K562 (cell line): ENCODE data around the gene POLR1C. TPM values are rescaled to one million over a fixed set of nuclear protein-coding genes. Genes with fewer than 3 reads are reported as not detected.

Experiments
- ATAC-seq: fragments of 200-7000 bp; cut with Tn5 transposase; 3 replicates; pipeline ENCODE4 v1.9.1; 2020; ENCODE audit warnings: moderate library complexity
- BruUV-seq: library from RNA; stranded (reverse); fragments of 400-500 nt; replicated peaks from 2 replicates; lab custom pipeline; 2021; lab: Mats Ljungman, UMichigan
- CTCF ChIA-PET: fragments of 300-600 bp; formaldehyde crosslinking; extraction: SDS; loops from one replicate; lab custom pipeline; 2021; ENCODE audit warnings: low intra/inter-chr PET ratio; lab: Yijun Ruan, JAX
- POLR2A ChIA-PET: fragments of 300-600, 350-650 bp; sonication (Branson Sonifier 250); formaldehyde crosslinking; extraction: SDS; loops from one replicate; lab custom pipeline; 2021; ENCODE audit warnings: antibody characterized with exemption, inconsistent platforms; lab: Yijun Ruan, JAX
- DNase-seq, 4 experiments: peaks; one replicate each; pipeline versions ENCODE4 v3.0.0 to v3.0.0-alpha.2; 2011 to 2018; ENCODE audit warnings: low spot score in 3 of 4, mixed read lengths in 3 of 4; ENCODE audit errors: extremely low read depth in 1 of 4
- FAIRE-seq: peaks from 2 replicates; lab custom pipeline; 2011; peaks lifted over from hg19 to GRCh38; lab: Jason Lieb, UNC
- H2AFZ ChIP-seq: 2 replicates; pipeline ENCODE4 v1.6.0; 2011; ENCODE audit warnings: low read depth, low read length, control low read depth, inconsistent platforms
- H3K27ac ChIP-seq: fragments of 200-600 bp; 3 replicates; pipeline ENCODE4 v1.8.0; 2011; ENCODE audit warnings: low read depth, mild to moderate bottlenecking, control low read depth, inconsistent platforms, low read length, moderate library complexity, mixed read lengths; ENCODE audit errors: extremely low read depth
- H3K27me3 ChIP-seq, 2 experiments: fragments of 300-600 bp in 1 of 2; 2 replicates in 1 of 2; 3 replicates in 1 of 2; pipeline versions ENCODE4 v1.6.0 to v1.8.0; 2011; ENCODE audit warnings: inconsistent platforms in 2 of 2, low read length in 2 of 2, mild to moderate bottlenecking in 1 of 2, mixed read lengths in 1 of 2, moderate library complexity in 1 of 2; ENCODE audit not compliant: control insufficient read depth in 2 of 2, insufficient read depth in 2 of 2
- H3K36me3 ChIP-seq: fragments of 300-600 bp; 3 replicates; pipeline ENCODE4 v1.8.0; 2011; ENCODE audit warnings: mild to moderate bottlenecking, low read length, inconsistent platforms; ENCODE audit not compliant: control insufficient read depth, insufficient read depth
- H3K4me1 ChIP-seq, 2 experiments: fragments of 200-600 bp in 1 of 2; replicated peaks in 1 of 2; 2 replicates in 1 of 2; 3 replicates in 1 of 2; pipeline versions ENCODE4 v1.5.1 to v1.8.0; 2011; ENCODE audit warnings: inconsistent platforms in 2 of 2, low read length in 2 of 2, mild to moderate bottlenecking in 1 of 2, mixed read lengths in 1 of 2, moderate library complexity in 1 of 2; ENCODE audit not compliant: control insufficient read depth in 2 of 2, insufficient read depth in 2 of 2
- H3K4me2 ChIP-seq: 2 replicates; pipeline ENCODE4 v1.6.1; 2011; ENCODE audit warnings: low read length, control low read depth, inconsistent platforms, mixed read lengths; ENCODE audit not compliant: insufficient read depth
- H3K4me3 ChIP-seq: fragments of 200-600 bp; sonication (generic), shearing (Covaris generic); 2 replicates; pipeline ENCODE4 v1.5.1; 2016; ENCODE audit warnings: control low read depth, inconsistent platforms
- H3K79me2 ChIP-seq: fragments of 200-600 bp; 3 replicates; pipeline ENCODE4 v1.8.0; 2011; ENCODE audit warnings: low read length, inconsistent platforms; ENCODE audit not compliant: control insufficient read depth, insufficient read depth
- H3K9ac ChIP-seq, 2 experiments: 2 replicates each; pipeline versions ENCODE4 v1.6.0 to v1.6.1; 2011; ENCODE audit warnings: low read depth in 2 of 2, low read length in 2 of 2, control low read depth in 1 of 2, inconsistent platforms in 1 of 2, mild to moderate bottlenecking in 1 of 2, mixed read lengths in 1 of 2; ENCODE audit not compliant: insufficient read depth in 1 of 2
- H3K9me1 ChIP-seq: one replicate; pipeline ENCODE4 v1.6.0; 2011; ENCODE audit warnings: inconsistent platforms, mild to moderate bottlenecking, low read length, moderate library complexity; ENCODE audit not compliant: control insufficient read depth, insufficient read depth
- H3K9me3 ChIP-seq: replicated peaks from 2 replicates; pipeline ENCODE4 v1.5.1; 2011; ENCODE audit warnings: low read depth, low read length, inconsistent platforms; ENCODE audit not compliant: control insufficient read depth, insufficient read depth
- H4K20me1 ChIP-seq: replicated peaks from 2 replicates; pipeline ENCODE4 v1.6.1; 2011; ENCODE audit warnings: low read length, inconsistent platforms, mixed read lengths; ENCODE audit not compliant: control insufficient read depth, insufficient read depth
- FOXJ2 ChIP-seq: fragments of 200-800 bp; sonication (Bioruptor generic); IDR thresholded peaks from 2 replicates; pipeline ENCODE4 v1.6.1; 2016; ENCODE audit warnings: missing genetic modification characterization, missing compliant biosample characterization
- HDAC1 ChIP-seq, 2 experiments: fragments of 450-650 bp; IDR thresholded peaks; 2 replicates each; pipeline ENCODE4 v1.6.1; 2016 to 2017; ENCODE audit warnings: inconsistent platforms in 1 of 2, mild to moderate bottlenecking in 1 of 2, moderate library complexity in 1 of 2
- MCM3 ChIP-seq: fragments of 450-650 bp; IDR thresholded peaks from 2 replicates; pipeline ENCODE4 v1.6.1; 2016
- POLR2A ChIP-seq: fragments of 450-650 bp; conservative IDR thresholded peaks from 2 replicates; pipeline ENCODE4 v1.6.1; 2016
- WGBS: fragments of 100-300 bp; shearing (Covaris generic); methylation state at CpG from one replicate; pipeline ENCODE4 v1.1.6; 2016; ENCODE audit warnings: low coverage, mixed read lengths; ENCODE audit not compliant: insufficient coverage; ENCODE audit errors: missing lambda C conversion rate; 5-methylcytosine and 5-hydroxymethylcytosine counted together
- in situ Hi-C: fragments of 300-500 bp; cut with MboI; formaldehyde crosslinking; loops from 4 replicates; pipeline ENCODE4 v1.15.0; 2018; ENCODE audit warnings: inconsistent platforms, mixed read lengths
- intact Hi-C: fragments of 100-400 bp; cut with micrococcal nuclease; formaldehyde crosslinking; loops from 2 replicates; pipeline ENCODE4 v1.14.2; 2022
- polyA plus RNA-seq, 8 experiments: library from polyadenylated mRNA; depleted of rRNA in 4 of 8; stranded (reverse) in 5 of 8; unstranded in 3 of 8; fragments of >200 nt; fragmentation: Nextera tagmentation in 2 of 8; fragmentation: Illumina TruSeq in 1 of 8; extraction: Ambion mirVana in 2 of 8; extraction: Trizol in 1 of 8; gene quantifications; 2 replicates each; pipeline versions ENCODE4 v1.2.1 to v1.2.3, GENCODE V29; 2011 to 2014; ENCODE audit warnings: inconsistent platforms in 1 of 8, missing spikeins in 1 of 8
- total RNA-seq, 7 experiments: library from RNA; depleted of rRNA in 6 of 7; stranded (reverse); fragments of >200 nt in 6 of 7; fragmentation: Illumina TruSeq in 2 of 7; extraction: Trizol in 2 of 7; gene quantifications; 2 replicates each; pipeline versions ENCODE4 v1.2.1 to v1.2.3, GENCODE V29; 2011 to 2021; ENCODE audit warnings: low replicate concordance in 1 of 7
- TF ChIP-seq, protein P1 (sequence below), 2 experiments: fragments of 450-650 bp in 1 of 2; sonication (generic) in 1 of 2; formaldehyde crosslinking in 1 of 2; IDR thresholded peaks; 2 replicates each; pipeline versions ENCODE4 v1.7.1 to v1.9.0; 2016 to 2022; ENCODE audit warnings: inconsistent platforms in 1 of 2, mild to moderate bottlenecking in 1 of 2, missing genetic modification reagents in 1 of 2
- TF ChIP-seq, protein P2 (sequence below): sonication (generic); formaldehyde crosslinking; IDR thresholded peaks from 2 replicates; pipeline ENCODE4 v1.8.0; 2023; ENCODE audit warnings: mild to moderate bottlenecking, missing genetic modification reagents

POLR1C gene
- total and polyA plus RNA-seq, 9 of the 15 experiments (the other 6 are each of a cell fraction or from before 2014, with no cell fraction given) = 83.5 to 429 (median 120) TPM

DNA sequence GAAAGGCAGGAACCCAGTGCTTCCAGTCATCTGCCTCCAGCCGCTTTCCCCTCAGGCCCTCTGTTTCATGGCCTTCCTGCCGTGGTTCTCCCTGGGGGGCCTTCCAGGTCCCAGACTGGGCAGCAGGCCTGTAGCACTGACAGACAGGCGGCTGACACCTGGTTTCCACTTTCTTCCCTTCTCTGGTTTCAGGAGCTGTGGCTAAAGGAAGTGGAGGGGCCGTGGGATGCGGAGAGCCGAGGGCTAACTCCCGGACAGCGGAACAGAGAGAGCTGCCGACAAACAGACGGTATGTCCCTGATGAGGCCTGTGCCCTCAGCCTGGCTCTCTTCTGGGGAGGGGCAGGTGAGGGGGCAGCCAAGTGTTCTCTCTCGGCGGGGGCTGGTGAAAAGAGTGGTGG, 19.2 kb upstream of the POLR1C start:
- peaks cover 48% of the 10 kb centered on the region; the same call in 2 of the 3 replicates for H3K36me3 ChIP-seq
- no peaks in the 10 kb centered on the region for H3K9me3 ChIP-seq
- ChIA-PET CTCF (interaction anchor here (1.1 kb wide), 1 partner anchor 44 kb away, joined by 6 read pairs; no protein-coding TSS in a partner anchor), POLR2A (interaction anchor here (0.7 to 1.8 kb wide), 3 partner anchors 10 to 59 kb away, joined by 3 to 4 read pairs (median 4); no protein-coding TSS in a partner anchor)
- H3K9ac ChIP-seq = peak overlapping the region in 1 of 2 experiments; percentile 28; a peak in 1 of 4 replicates
- H3K9me1 ChIP-seq = peaks cover 3% of the 10 kb centered on the region
- FAIRE-seq (no peak), DNase-seq (no peak), ATAC-seq (no peak)
- no peaks in the 10 kb centered on the region for H3K27me3 ChIP-seq
- 93% methylated on average over 10 of the region's 12 CpGs for WGBS
- no peak overlapping the region for H3K27ac ChIP-seq
- intact Hi-C loops = no loop called here
- TF ChIP-seq HDAC1 (IDR thresholded peaks at IDR 0.05) = no peak
- TF ChIP-seq FOXJ2 (tag) = no peak
- TF ChIP-seq POLR2A = no peak
- TF ChIP-seq, protein P1, sequence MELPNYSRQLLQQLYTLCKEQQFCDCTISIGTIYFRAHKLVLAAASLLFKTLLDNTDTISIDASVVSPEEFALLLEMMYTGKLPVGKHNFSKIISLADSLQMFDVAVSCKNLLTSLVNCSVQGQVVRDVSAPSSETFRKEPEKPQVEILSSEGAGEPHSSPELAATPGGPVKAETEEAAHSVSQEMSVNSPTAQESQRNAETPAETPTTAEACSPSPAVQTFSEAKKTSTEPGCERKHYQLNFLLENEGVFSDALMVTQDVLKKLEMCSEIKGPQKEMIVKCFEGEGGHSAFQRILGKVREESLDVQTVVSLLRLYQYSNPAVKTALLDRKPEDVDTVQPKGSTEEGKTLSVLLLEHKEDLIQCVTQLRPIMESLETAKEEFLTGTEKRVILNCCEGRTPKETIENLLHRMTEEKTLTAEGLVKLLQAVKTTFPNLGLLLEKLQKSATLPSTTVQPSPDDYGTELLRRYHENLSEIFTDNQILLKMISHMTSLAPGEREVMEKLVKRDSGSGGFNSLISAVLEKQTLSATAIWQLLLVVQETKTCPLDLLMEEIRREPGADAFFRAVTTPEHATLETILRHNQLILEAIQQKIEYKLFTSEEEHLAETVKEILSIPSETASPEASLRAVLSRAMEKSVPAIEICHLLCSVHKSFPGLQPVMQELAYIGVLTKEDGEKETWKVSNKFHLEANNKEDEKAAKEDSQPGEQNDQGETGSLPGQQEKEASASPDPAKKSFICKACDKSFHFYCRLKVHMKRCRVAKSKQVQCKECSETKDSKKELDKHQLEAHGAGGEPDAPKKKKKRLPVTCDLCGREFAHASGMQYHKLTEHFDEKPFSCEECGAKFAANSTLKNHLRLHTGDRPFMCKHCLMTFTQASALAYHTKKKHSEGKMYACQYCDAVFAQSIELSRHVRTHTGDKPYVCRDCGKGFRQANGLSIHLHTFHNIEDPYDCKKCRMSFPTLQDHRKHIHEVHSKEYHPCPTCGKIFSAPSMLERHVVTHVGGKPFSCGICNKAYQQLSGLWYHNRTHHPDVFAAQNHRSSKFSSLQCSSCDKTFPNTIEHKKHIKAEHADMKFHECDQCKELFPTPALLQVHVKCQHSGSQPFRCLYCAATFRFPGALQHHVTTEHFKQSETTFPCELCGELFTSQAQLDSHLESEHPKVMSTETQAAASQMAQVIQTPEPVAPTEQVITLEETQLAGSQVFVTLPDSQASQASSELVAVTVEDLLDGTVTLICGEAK (IDR thresholded peaks at IDR 0.05) = no peak
- TF ChIP-seq, protein P1 (CRISPR knock-in tag; IDR thresholded peaks at IDR 0.05) = no peak
- TF ChIP-seq MCM3 = no peak
- TF ChIP-seq, protein P2, sequence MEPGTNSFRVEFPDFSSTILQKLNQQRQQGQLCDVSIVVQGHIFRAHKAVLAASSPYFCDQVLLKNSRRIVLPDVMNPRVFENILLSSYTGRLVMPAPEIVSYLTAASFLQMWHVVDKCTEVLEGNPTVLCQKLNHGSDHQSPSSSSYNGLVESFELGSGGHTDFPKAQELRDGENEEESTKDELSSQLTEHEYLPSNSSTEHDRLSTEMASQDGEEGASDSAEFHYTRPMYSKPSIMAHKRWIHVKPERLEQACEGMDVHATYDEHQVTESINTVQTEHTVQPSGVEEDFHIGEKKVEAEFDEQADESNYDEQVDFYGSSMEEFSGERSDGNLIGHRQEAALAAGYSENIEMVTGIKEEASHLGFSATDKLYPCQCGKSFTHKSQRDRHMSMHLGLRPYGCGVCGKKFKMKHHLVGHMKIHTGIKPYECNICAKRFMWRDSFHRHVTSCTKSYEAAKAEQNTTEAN = no peak
- peaks cover 16 to 24% of the 10 kb centered on the region in 2 experiments for H3K4me1 ChIP-seq
- no peak overlapping the region for H2AFZ ChIP-seq
- in situ Hi-C loops = no loop called here
- H3K4me2 ChIP-seq = no peak overlapping the region
- 0 out of 3 replicates have a peak, but pooled peaks cover 3% of the 10 kb centered on the region for H3K79me2 ChIP-seq
- peaks cover 22% of the 10 kb centered on the region for H4K20me1 ChIP-seq
- no TSS peak for BruUV-seq
- no peak overlapping the region for H3K4me3 ChIP-seq
